ENCODE data around the gene UHRF2. TPM values are rescaled to one million over a fixed set of nuclear protein-coding genes. Genes with fewer than 3 reads are reported as not detected.

The UHRF2 gene
- total and polyA plus RNA-seq, 3 experiments from 2014 or later = 12.9 to 55.2 (median 50.8) TPM

DNA sequence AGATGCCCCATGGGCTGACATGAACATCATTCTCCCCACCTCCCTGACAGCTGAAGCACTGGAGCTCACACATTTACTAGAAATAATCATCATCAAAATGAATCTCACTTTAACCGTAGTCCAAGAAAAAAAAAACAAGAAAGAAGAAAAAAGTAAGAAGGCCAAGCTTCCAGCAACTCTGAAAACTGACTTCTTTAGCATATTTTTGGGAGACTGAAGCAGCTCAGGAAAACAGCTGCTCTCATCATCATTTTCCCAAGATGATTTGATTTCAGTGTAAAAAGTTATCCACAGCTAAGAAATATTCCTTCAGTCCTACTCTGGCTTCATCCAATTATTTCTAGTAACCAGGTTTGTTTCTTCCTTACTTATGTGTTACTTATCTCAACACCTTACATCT is 140.9 kb downstream of the UHRF2 start:
- H3K36me3 ChIP-seq (ENCODE audit: insufficient read depth, low read length) = no peaks in the 10 kb centered on the region
- CTCF ChIA-PET = no interaction called here

More for the DNA sequence above, 140.9 kb downstream of the UHRF2 start:
- Mint-ChIP-seq H3K36me3 (no peaks in the 10 kb centered on the region), H3K4me1 (no peaks in the 10 kb centered on the region), H3K27ac (no peak overlapping the region), H3K9me3 (no peaks in the 10 kb centered on the region), H3K4me3 (no peak overlapping the region), H3K27me3 (peaks cover 0 to 6% of the 10 kb centered on the region in 2 donors)
- Histone ChIP-seq H3K4me3 (ENCODE audit: low read length) (no peak overlapping the region), H3K4me1 (ENCODE audit: insufficient read depth, low read length) (no peaks in the 10 kb centered on the region), H3K27ac (ENCODE audit: low read depth, low read length) (no peak overlapping the region), H3K9me3 (ENCODE audit: low read length) (no peaks in the 10 kb centered on the region), H3K27me3 (ENCODE audit: insufficient read depth, low read length, poor library complexity, severe bottlenecking) (no peaks in the 10 kb centered on the region)
- POLR2A ChIA-PET = no interaction called here
- DNase-seq = no peak

Other genes starting within 250 kb of the UHRF2 start
- gene IL33, start 197.4 kb upstream of the UHRF2 start, total RNA-seq = not detected
- not detected for gene IL33, start 197.4 kb upstream of the UHRF2 start, polyA plus RNA-seq
- not detected for gene TPD52L3, start 84.8 kb upstream of the UHRF2 start, total RNA-seq
- gene TPD52L3, start 84.8 kb upstream of the UHRF2 start, polyA plus RNA-seq = not detected
- gene GLDC, start 232.5 kb downstream of the UHRF2 start, total RNA-seq = 1 to 10 TPM; 3.1 to 3.8 TPM
- 0.58 TPM for gene GLDC, start 232.5 kb downstream of the UHRF2 start, polyA plus RNA-seq